NCI-H446 treated with DMSO at 0.1 percent for 48 hours (cell line): Measurements from ENCODE around the gene AKR1C4.

Experiments
- DNase-seq: peaks from one replicate; lab custom pipeline; 2025; lab: John Stamatoyannopoulos, UW

The AKR1C4 gene

GRCh38 chr10:5266804-5267203 lies 70.2 kb downstream of the AKR1C4 start:
- no peak for DNase-seq

DNA sequence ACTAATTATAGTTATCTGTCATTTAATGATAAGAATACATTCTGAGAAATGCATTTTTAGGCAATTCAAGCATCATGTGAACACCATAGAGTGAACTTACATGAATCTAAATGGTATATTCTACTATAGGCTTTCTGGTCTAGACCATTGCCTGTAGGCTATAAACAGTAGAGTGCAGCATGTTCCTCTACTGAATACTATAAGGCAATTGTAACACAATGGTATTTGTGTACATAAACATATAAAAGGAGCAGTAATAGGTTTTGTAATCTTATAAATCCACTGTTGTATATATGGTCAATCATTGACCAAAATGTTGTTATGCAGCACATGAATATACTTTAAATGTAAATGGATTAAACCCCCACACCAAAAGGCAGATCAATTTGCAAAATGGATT lies 71.6 kb downstream of the AKR1C4 start:
- no peak for DNase-seq
